Measurements from ENCODE around the gene GNG3.

GNG3 gene

DNA sequence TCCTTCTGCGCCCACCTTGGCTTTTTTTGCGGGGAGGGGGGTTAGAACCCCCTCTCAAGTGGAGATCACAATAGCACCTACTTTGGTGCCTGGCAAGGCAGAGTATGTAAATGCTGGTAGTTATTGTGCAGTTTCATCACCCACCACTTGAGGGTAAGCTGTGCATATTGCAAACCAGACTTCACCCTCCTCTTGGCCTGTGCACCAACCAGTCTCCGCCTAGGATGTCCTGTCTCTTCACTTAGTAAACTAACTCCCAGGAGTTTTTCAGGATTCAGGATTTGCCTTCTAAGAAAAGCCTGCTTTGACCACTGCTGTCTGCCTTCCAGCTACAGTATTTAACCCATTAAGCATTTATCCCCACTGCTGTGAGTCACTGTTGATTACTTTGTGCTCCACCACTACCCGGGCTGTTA lies 26.6 kb upstream of the GNG3 start:
- H3K36me3 ChIP-seq (ENCODE audit: control insufficient read depth, low read length) = peaks cover 24% of the 10 kb centered on the region
- no peaks in the 10 kb centered on the region for H4K20me1 ChIP-seq (ENCODE audit: control insufficient read depth, insufficient read depth, low read depth, low read length)
- H3K4me2 ChIP-seq (ENCODE audit: low read length) = peak overlapping the region; percentile 50
- H3K4me1 ChIP-seq (ENCODE audit: control insufficient read depth, low read length) = peaks cover 38% of the 10 kb centered on the region
- peaks cover 35% of the 10 kb centered on the region for H3K79me2 ChIP-seq (ENCODE audit: control insufficient read depth, low read length)
- TF ChIP-seq, protein P1, sequence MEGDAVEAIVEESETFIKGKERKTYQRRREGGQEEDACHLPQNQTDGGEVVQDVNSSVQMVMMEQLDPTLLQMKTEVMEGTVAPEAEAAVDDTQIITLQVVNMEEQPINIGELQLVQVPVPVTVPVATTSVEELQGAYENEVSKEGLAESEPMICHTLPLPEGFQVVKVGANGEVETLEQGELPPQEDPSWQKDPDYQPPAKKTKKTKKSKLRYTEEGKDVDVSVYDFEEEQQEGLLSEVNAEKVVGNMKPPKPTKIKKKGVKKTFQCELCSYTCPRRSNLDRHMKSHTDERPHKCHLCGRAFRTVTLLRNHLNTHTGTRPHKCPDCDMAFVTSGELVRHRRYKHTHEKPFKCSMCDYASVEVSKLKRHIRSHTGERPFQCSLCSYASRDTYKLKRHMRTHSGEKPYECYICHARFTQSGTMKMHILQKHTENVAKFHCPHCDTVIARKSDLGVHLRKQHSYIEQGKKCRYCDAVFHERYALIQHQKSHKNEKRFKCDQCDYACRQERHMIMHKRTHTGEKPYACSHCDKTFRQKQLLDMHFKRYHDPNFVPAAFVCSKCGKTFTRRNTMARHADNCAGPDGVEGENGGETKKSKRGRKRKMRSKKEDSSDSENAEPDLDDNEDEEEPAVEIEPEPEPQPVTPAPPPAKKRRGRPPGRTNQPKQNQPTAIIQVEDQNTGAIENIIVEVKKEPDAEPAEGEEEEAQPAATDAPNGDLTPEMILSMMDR (IDR thresholded peaks at IDR 0.05; ENCODE audit: low read depth, low read length, poor library complexity, severe bottlenecking) = peak; percentile 74
- no peak for TF ChIP-seq EZH2phosphoT487 (IDR thresholded peaks at IDR 0.05; ENCODE audit: borderline replicate concordance, low read length)
- no peaks in the 10 kb centered on the region for H3K27me3 ChIP-seq (ENCODE audit: control insufficient read depth, low read length)
- H3K4me3 ChIP-seq (ENCODE audit: low read length) = peak overlapping the region; percentile 27
- H3F3A ChIP-seq (ENCODE audit: control insufficient read depth, insufficient read depth) = peaks cover 17% of the 10 kb centered on the region
- no peaks in the 10 kb centered on the region for H3K9me2 ChIP-seq (replicated peaks; ENCODE audit: control insufficient read depth, low read length)
- no peaks in the 10 kb centered on the region for H3K9me3 ChIP-seq (ENCODE audit: control insufficient read depth, insufficient read depth, low read length)
- peak overlapping the region; percentile 2; the same call in 1 of the 2 replicates for H3K27ac ChIP-seq (ENCODE audit: low read depth, low read length)

DNA sequence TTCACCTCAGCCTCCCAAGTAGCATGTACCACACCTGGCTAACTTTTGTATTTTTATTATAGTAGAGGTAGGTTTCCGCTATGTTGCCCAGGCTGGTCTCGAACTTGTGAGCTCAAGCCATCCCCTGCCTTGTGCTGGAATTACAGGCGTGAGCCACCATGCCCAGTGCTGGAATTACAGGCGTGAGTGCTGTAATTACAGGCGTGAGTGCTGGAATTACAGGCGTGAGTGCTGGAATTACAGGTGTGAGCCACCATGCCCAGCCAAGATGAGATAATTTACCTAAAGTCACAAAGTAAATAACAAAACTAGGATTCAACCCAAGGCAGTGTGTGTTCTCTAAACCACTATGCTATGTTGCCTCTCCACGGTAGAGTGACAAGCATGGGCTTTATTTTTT lies 25.0 kb upstream of the GNG3 start:
- Histone ChIP-seq H3K79me2 (ENCODE audit: control insufficient read depth, low read length) (peaks cover 20% of the 10 kb centered on the region), H3F3A (ENCODE audit: control insufficient read depth, insufficient read depth) (peaks cover 4% of the 10 kb centered on the region; the same call in 1 of the 2 replicates), H3K36me3 (ENCODE audit: control insufficient read depth, low read length) (peaks cover 8% of the 10 kb centered on the region), H3K27ac (ENCODE audit: low read depth, low read length) (no peak overlapping the region), H3K4me1 (ENCODE audit: control insufficient read depth, low read length) (peaks cover 28% of the 10 kb centered on the region), H3K4me2 (ENCODE audit: low read length) (no peak overlapping the region), H3K4me3 (ENCODE audit: low read length) (no peak overlapping the region), H3K9me2 (replicated peaks; ENCODE audit: control insufficient read depth, low read length) (no peaks in the 10 kb centered on the region), H3K27me3 (ENCODE audit: control insufficient read depth, low read length) (no peaks in the 10 kb centered on the region), H4K20me1 (ENCODE audit: control insufficient read depth, insufficient read depth, low read depth, low read length) (no peaks in the 10 kb centered on the region), H3K9me3 (ENCODE audit: control insufficient read depth, insufficient read depth, low read length) (no peaks in the 10 kb centered on the region)
- TF ChIP-seq, protein P1 (IDR thresholded peaks at IDR 0.05; ENCODE audit: low read depth, low read length, poor library complexity, severe bottlenecking) = no peak
- no peak for TF ChIP-seq EZH2phosphoT487 (IDR thresholded peaks at IDR 0.05; ENCODE audit: borderline replicate concordance, low read length)

DNA sequence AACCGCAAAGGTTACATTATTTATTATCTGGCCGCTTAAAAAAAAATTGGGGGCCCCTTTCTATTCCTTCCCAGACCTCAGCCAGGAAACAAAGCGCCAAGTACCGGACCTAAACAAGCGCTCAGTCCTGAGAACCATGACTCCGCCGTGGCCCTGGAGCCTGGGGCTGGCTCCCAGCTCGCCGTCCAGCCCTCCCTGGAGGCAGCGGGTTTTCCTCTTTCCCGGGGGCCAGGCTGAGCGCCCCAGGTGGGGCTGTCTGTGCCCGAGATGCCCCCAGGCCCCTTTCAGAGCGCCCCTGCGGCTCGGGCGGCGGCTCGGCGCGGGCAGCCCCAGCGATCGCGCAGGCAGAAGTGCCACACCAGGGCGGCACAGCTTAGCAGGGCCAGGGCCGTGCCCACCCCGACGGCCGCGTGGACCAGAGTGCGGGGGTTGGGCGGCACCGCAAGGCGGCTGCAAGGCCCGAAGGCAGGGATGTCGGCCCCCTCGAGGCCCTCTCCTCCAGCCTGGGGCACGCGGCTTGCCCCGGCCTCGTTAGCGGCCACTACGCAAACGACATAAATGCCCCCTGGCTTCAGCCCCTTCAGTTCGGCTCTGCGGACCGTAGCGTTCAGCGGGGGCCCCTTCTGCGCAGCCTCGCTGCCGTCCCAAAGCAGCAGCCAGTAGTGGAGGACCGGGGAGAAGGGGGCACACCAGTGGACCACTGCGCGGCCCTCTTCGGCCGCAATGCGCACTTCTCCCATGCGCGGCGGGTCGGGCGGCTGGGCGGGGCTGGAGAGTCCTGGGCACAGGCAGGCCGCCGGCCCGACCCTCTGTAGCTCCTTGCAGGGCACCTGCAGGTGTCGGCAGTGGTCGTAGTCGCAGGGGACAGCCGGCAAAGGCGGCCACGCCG lies 19.7 kb upstream of the GNG3 start:
- no peaks in the 10 kb centered on the region for H3K9me3 ChIP-seq (ENCODE audit: control insufficient read depth, insufficient read depth, low read length)
- H3K27me3 ChIP-seq (ENCODE audit: control insufficient read depth, low read length) = no peaks in the 10 kb centered on the region
- H3K9me2 ChIP-seq (replicated peaks; ENCODE audit: control insufficient read depth, low read length) = no peaks in the 10 kb centered on the region
- H3K4me1 ChIP-seq (ENCODE audit: control insufficient read depth, low read length) = no peaks in the 10 kb centered on the region
- H3K4me3 ChIP-seq (ENCODE audit: low read length) = no peak overlapping the region
- H3K36me3 ChIP-seq (ENCODE audit: control insufficient read depth, low read length) = peaks cover 17% of the 10 kb centered on the region
- H3K79me2 ChIP-seq (ENCODE audit: control insufficient read depth, low read length) = no peaks in the 10 kb centered on the region
- H3F3A ChIP-seq (ENCODE audit: control insufficient read depth, insufficient read depth) = peaks cover 3% of the 10 kb centered on the region; the same call in 1 of the 2 replicates
- TF ChIP-seq, protein P1 (IDR thresholded peaks at IDR 0.05; ENCODE audit: low read depth, low read length, poor library complexity, severe bottlenecking) = no peak
- no peak for TF ChIP-seq EZH2phosphoT487 (IDR thresholded peaks at IDR 0.05; ENCODE audit: borderline replicate concordance, low read length)
- no peak overlapping the region for H3K27ac ChIP-seq (ENCODE audit: low read depth, low read length)
- H3K4me2 ChIP-seq (ENCODE audit: low read length) = no peak overlapping the region
- H4K20me1 ChIP-seq (ENCODE audit: control insufficient read depth, insufficient read depth, low read depth, low read length) = no peaks in the 10 kb centered on the region

All from DOHH2 (cell line).